Endothelial cell (in vitro differentiated cells): Measurements from ENCODE around the gene SMG9. TPM values are rescaled to one million over a fixed set of nuclear protein-coding genes. Genes with fewer than 3 reads are reported as not detected.

Source experiments
- DNase-seq: peaks from one replicate; pipeline ENCODE4 v3.0.0; 2021; ENCODE audit warnings: low spot score
- H3K27ac Mint-ChIP-seq: one replicate; pipeline ENCODE4 v1.8.0; 2021; ENCODE audit warnings: mixed read lengths, inconsistent platforms; ENCODE audit not compliant: unreplicated experiment
- H3K27me3 Mint-ChIP-seq: one replicate; pipeline ENCODE4 v1.8.0; 2021; ENCODE audit warnings: mild to moderate bottlenecking, moderate library complexity, mixed read lengths, inconsistent platforms; ENCODE audit not compliant: unreplicated experiment
- H3K36me3 Mint-ChIP-seq: one replicate; pipeline ENCODE4 v1.8.0; 2021; ENCODE audit warnings: mild to moderate bottlenecking, low read depth, mixed read lengths, inconsistent platforms; ENCODE audit not compliant: unreplicated experiment
- H3K4me1 Mint-ChIP-seq: one replicate; pipeline ENCODE4 v1.8.0; 2021; ENCODE audit warnings: mild to moderate bottlenecking, mixed read lengths, inconsistent platforms; ENCODE audit not compliant: unreplicated experiment
- H3K4me3 Mint-ChIP-seq: one replicate; pipeline ENCODE4 v1.8.0; 2021; ENCODE audit warnings: mild to moderate bottlenecking, mixed read lengths, inconsistent platforms; ENCODE audit not compliant: unreplicated experiment
- H3K9me3 Mint-ChIP-seq: one replicate; pipeline ENCODE4 v1.8.0; 2021; ENCODE audit warnings: mixed read lengths, inconsistent platforms; ENCODE audit not compliant: unreplicated experiment
- CTCF ChIP-seq: fragments of 200-600 bp; sonication (generic); IDR thresholded peaks from one replicate; pipeline ENCODE4 v1.5.0; 2021; ENCODE audit warnings: antibody characterized with exemption; ENCODE audit not compliant: unreplicated experiment
- long read RNA-seq: library from polyadenylated mRNA; unstranded; transcript quantifications from one replicate; pipeline ENCODE4 v2.0.0, GENCODE V29; 2020; ENCODE audit not compliant: unreplicated experiment
- total RNA-seq: library from RNA; stranded (reverse); fragmentation: NEBNext Ultra II Directional; extraction: Animal tissue kit (Norgen Biotek cat#: 25700); gene quantifications from one replicate; pipeline ENCODE4 v1.2.1, GENCODE V29; 2021; ENCODE audit not compliant: unreplicated experiment

Gene SMG9, protein sequence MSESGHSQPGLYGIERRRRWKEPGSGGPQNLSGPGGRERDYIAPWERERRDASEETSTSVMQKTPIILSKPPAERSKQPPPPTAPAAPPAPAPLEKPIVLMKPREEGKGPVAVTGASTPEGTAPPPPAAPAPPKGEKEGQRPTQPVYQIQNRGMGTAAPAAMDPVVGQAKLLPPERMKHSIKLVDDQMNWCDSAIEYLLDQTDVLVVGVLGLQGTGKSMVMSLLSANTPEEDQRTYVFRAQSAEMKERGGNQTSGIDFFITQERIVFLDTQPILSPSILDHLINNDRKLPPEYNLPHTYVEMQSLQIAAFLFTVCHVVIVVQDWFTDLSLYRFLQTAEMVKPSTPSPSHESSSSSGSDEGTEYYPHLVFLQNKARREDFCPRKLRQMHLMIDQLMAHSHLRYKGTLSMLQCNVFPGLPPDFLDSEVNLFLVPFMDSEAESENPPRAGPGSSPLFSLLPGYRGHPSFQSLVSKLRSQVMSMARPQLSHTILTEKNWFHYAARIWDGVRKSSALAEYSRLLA
- 38.8 TPM for total RNA-seq
- long read RNA-seq, full-length matches to known transcripts = 1 of 6 reads
- long read RNA-seq, partial matches to known transcripts = 5 of 6 reads
- long read RNA-seq, other reads (novel, unspliced or antisense) = 0 of 6 reads

DNA sequence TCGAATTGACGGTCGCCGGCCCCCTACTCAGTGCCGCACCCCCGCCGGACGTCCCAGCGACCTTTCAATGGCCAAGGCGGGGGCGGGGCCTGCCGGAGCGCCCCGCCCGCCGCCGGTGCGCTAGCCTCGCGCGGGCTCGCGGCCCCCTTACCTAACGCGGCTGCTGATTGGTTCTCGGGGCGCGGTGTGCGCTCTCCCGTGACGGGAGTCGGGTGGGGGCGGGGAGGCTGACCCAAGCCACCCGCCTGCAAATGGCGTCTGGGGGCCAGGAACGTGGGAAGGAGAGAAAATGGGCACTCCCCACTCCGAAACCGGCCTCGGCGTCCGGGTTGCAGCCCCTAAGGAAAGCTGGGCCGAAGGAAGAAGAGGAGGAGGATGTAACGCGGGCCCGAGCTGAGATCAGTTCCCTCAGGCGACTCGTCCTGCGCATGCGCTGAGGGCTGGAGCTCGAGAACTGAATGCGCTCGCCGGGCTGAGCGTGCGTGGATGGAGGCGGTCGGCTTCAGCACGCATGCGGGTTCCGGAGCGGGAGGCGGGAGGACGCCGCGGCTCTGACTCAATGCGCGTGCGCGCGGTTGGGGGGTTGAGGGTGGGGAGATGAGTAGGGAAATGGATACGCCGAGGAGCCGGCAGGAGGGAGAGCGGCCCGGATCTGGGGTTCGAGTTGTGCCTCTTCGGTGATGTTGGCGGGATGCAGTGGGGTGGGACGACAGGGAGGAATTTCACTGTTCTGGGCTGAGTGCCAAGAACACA is at the start of gene SMG9:
Gene SMG9, minus strand, starts transcription at position 460 of the 753 bp plus-strand sequence. CDS start 4,221 bp downstream, outside the sequence.
- Mint-ChIP-seq H3K9me3 (no peaks in the 10 kb centered on the region), H3K27me3 (peaks cover 14% of the 10 kb centered on the region), H3K36me3 (peaks cover 18% of the 10 kb centered on the region), H3K4me1 (peaks cover 13% of the 10 kb centered on the region), H3K4me3 (peak within 1 kb of the TSS; percentile 99), H3K27ac (peak within 1 kb of the TSS; percentile 95)
- TF ChIP-seq CTCF = no peak
- DNase-seq = peak; percentile 99

GRCh38 chr19:43804432-43804831 is 49.7 kb upstream of the SMG9 start:
- Mint-ChIP-seq H3K4me3 (no peak overlapping the region), H3K27ac (no peak overlapping the region), H3K4me1 (no peaks in the 10 kb centered on the region), H3K9me3 (no peaks in the 10 kb centered on the region), H3K36me3 (no peaks in the 10 kb centered on the region), H3K27me3 (peaks cover 8% of the 10 kb centered on the region)
- no peak for TF ChIP-seq CTCF
- DNase-seq = no peak

DNA sequence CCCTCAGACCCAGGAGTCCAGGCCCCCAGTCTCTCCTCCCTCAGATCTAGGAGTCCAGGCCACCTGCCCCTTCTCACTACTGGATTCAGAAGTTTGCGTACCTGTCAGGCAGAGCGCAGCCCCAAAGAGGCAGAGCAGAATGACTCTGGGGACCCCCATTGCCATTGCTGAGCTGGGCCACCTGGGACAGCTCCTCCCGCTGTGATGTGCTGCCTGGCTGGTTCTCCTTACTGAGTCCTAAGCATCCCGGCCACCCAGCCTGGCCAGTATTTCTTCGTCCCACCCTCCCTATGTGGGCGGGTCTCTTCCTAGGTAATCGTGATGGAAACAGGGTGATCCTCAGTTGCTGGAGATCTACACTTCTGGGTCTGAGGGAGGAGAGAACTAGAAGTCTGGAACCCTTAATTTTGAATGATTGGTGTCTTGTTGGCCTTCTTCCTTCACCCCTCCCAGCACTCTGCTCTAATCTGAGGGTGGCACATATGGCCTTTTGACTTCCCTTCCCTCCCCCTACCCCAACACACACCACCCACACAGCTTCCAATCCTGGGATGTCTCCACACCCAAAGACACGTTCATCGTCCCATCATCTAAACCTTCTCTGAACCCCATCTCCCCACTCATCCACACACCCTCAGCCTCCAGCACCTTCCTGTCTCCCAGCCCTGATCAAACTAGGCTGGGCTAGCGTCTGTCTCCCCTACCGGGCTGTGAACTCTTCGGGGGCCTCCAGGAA is 47.6 kb upstream of the SMG9 start, which contains the start of gene LYPD5:
Gene LYPD5, minus strand, starts transcription at position 232 of the 736 bp plus-strand sequence. Its CDS starts 67 bp downstream, at position 165.
- TF ChIP-seq CTCF = no peak
- no peaks in the 10 kb centered on the region for H3K4me1 Mint-ChIP-seq
- no peaks in the 10 kb centered on the region for H3K9me3 Mint-ChIP-seq
- H3K27ac Mint-ChIP-seq = no peak within 1 kb of the TSS
- peaks cover 19% of the 10 kb centered on the region for H3K27me3 Mint-ChIP-seq
- H3K4me3 Mint-ChIP-seq = no peak within 1 kb of the TSS
- no peaks in the 10 kb centered on the region for H3K36me3 Mint-ChIP-seq
- DNase-seq = no peak

DNA sequence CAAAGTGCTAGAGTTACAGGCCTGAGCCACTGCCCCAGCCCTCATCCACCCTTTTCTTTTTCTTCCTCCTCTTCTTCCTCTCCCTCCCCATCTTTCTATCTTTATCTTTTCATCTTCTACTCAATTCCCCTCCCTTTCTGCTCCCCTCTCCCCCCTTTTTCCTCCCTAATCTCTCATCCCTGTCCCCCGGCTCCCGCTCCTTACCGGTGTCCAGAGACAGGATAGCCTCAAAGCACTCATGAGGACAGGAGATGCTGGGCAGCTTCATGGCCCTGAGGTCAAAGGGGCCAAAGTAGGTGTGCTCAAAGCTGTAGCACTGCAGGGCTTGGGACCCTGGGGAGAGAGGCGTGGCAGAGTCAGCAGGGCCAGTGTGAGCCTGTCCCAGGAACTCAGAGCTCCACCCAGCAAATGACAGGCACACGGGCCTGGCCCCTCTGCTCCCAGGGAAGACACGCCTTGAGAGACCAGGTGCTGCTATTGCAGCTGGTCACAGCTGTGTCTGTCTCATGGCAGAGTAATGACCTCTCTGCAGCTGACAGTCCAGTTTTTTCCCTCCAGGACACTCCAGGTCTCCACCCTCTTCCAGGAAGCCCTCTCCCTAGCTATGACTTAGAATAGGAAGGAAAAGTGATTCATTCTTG is 44.9 kb upstream of the SMG9 start:
- TF ChIP-seq CTCF = no peak
- no peaks in the 10 kb centered on the region for H3K9me3 Mint-ChIP-seq
- no peaks in the 10 kb centered on the region for H3K36me3 Mint-ChIP-seq
- H3K4me3 Mint-ChIP-seq = no peak overlapping the region
- H3K27me3 Mint-ChIP-seq = peaks cover 24% of the 10 kb centered on the region
- H3K4me1 Mint-ChIP-seq = no peaks in the 10 kb centered on the region
- H3K27ac Mint-ChIP-seq = peak overlapping the region; percentile 80
- no peak for DNase-seq
